ENCODE measurements around the gene ETV3L.
"Not testable (repeated sequence)": the region's sequence is repeated elsewhere in the genome, so short reads cannot be mapped to it uniquely, and the experiment has no call there.

Gene ETV3L

GRCh38 chr1:157069601-157070000, 30.0 kb downstream of the ETV3L start:
- no peak for DNase-seq

- DNase-seq = not testable (repeated sequence)
These were observed 40.4 kb downstream of the ETV3L start for GRCh38 chr1:157059241-157059640.

- DNase-seq = no peak
These were observed 43.3 kb downstream of the ETV3L start for GRCh38 chr1:157056269-157056668.

- DNase-seq = not testable (repeated sequence)
These were observed 43.9 kb downstream of the ETV3L start for GRCh38 chr1:157055729-157056128.

- no peak for DNase-seq
These were observed 48.8 kb downstream of the ETV3L start for GRCh38 chr1:157050836-157051235.

- no peak for DNase-seq
These were observed 52.6 kb downstream of the ETV3L start for GRCh38 chr1:157047062-157047410.

- DNase-seq = peak; percentile 91 to 96
These were observed 54.1 kb downstream of the ETV3L start, which contains the start of gene ARHGEF11 for GRCh38 chr1:157045250-157046218. TSS of gene ARHGEF11 (minus strand) at chr1:157045742. CDS start at chr1:157044330, 1,412 bp downstream.

- no peak for DNase-seq
These were observed 55.3 kb downstream of the ETV3L start for GRCh38 chr1:157044326-157044725.

GRCh38 chr1:157043685-157044084, 55.9 kb downstream of the ETV3L start:
- no peak for DNase-seq

GRCh38 chr1:157042846-157043245, 56.8 kb downstream of the ETV3L start:
- no peak for DNase-seq
